GM23338 (cell line): ENCODE results near the gene EFCAB6. TPM values are rescaled to one million over a fixed set of nuclear protein-coding genes. Genes with fewer than 3 reads are reported as not detected.

Source experiments
- ATAC-seq: fragments of 200-7000 bp; cut with Tn5 transposase; 3 replicates; pipeline ENCODE4 v1.9.1; 2020
- DNase-seq: peaks from one replicate; pipeline ENCODE4 v3.0.0-alpha.2; 2015; ENCODE audit warnings: low spot score
- H2AFZ ChIP-seq: fragments of 200-600 bp; sonication (generic); 2 replicates; pipeline ENCODE4 v1.8.0; 2016; ENCODE audit warnings: antibody characterized with exemption, mild to moderate bottlenecking, moderate library complexity
- H3F3A ChIP-seq: fragments of 200-600 bp; sonication (generic); replicated peaks from 2 replicates; pipeline ENCODE4 v1.8.0; 2017; ENCODE audit warnings: antibody characterized with exemption, mixed run types, low read depth
- H3K27ac ChIP-seq: fragments of 200-600 bp; sonication (generic); 2 replicates; pipeline ENCODE4 v1.6.1; 2016; ENCODE audit warnings: low read depth
- H3K27me3 ChIP-seq: fragments of 200-600 bp; sonication (generic); 2 replicates; pipeline ENCODE4 v1.8.0; 2016; ENCODE audit warnings: mild to moderate bottlenecking, mixed run types, moderate library complexity; ENCODE audit not compliant: insufficient read depth
- H3K36me3 ChIP-seq: fragments of 200-600 bp; sonication (generic); 2 replicates; pipeline ENCODE4 v1.8.0; 2016; ENCODE audit warnings: mild to moderate bottlenecking; ENCODE audit not compliant: insufficient read depth
- H3K4me1 ChIP-seq: fragments of 200-600 bp; sonication (generic); 2 replicates; pipeline ENCODE4 v1.8.0; 2016; ENCODE audit warnings: mild to moderate bottlenecking, moderate library complexity; ENCODE audit not compliant: insufficient read depth
- H3K4me2 ChIP-seq: fragments of 200-600 bp; sonication (generic); 2 replicates; pipeline ENCODE4 v1.7.1; 2017; ENCODE audit warnings: mixed run types
- H3K4me3 ChIP-seq: fragments of 200-600 bp; sonication (generic); 2 replicates; pipeline ENCODE4 v1.6.1; 2016; ENCODE audit warnings: mixed run types
- H3K79me2 ChIP-seq: fragments of 200-600 bp; sonication (generic); replicated peaks from 2 replicates; pipeline ENCODE4 v1.8.0; 2017; ENCODE audit warnings: mild to moderate bottlenecking; ENCODE audit not compliant: insufficient read depth
- H3K9me2 ChIP-seq: fragments of 200-600 bp; sonication (generic); 2 replicates; pipeline ENCODE4 v1.8.0; 2017; ENCODE audit not compliant: insufficient read depth
- H4K20me1 ChIP-seq: fragments of 200-600 bp; sonication (generic); replicated peaks from 2 replicates; pipeline ENCODE4 v1.8.0; 2017; ENCODE audit warnings: mild to moderate bottlenecking; ENCODE audit not compliant: insufficient read depth
- H3K27ac Mint-ChIP-seq: 2 replicates; pipeline ENCODE4 v1.8.0; 2020; ENCODE audit warnings: inconsistent platforms, mild to moderate bottlenecking, moderate library complexity, mixed read lengths
- H3K27me3 Mint-ChIP-seq: 3 replicates; pipeline ENCODE4 v1.8.0; 2022; ENCODE audit warnings: low read depth, mild to moderate bottlenecking, moderate library complexity, mixed read lengths, inconsistent platforms; ENCODE audit not compliant: insufficient read depth, poor library complexity
- H3K36me3 Mint-ChIP-seq: 3 replicates; pipeline ENCODE4 v1.8.0; 2021; ENCODE audit warnings: low read depth, mild to moderate bottlenecking, inconsistent platforms, moderate library complexity, mixed read lengths
- H3K4me1 Mint-ChIP-seq: 3 replicates; pipeline ENCODE4 v1.8.0; 2020; ENCODE audit warnings: mild to moderate bottlenecking, inconsistent platforms, mixed read lengths
- H3K4me3 Mint-ChIP-seq: 3 replicates; pipeline ENCODE4 v1.8.0; 2021; ENCODE audit warnings: moderate library complexity, mild to moderate bottlenecking, inconsistent platforms, mixed read lengths
- H3K9me3 Mint-ChIP-seq: 3 replicates; pipeline ENCODE4 v1.8.0; 2020; ENCODE audit warnings: moderate library complexity, mild to moderate bottlenecking, inconsistent platforms, mixed read lengths
- CREB1 ChIP-seq: fragments of 250-450 bp; sonication (Bioruptor Pico); IDR thresholded peaks from 2 replicates; pipeline ENCODE4 v1.5.0; 2020; ENCODE audit warnings: low read depth, mild to moderate bottlenecking, moderate library complexity
- ETS1 ChIP-seq: IDR thresholded peaks from 2 replicates; pipeline ENCODE4 v1.6.1; 2016; ENCODE audit warnings: antibody characterized with exemption
- EZH2 ChIP-seq: fragments of 200-600 bp; sonication (generic); IDR thresholded peaks from one replicate; pipeline ENCODE4 v1.8.0; 2017; ENCODE audit warnings: antibody characterized with exemption, mild to moderate bottlenecking, low read depth; ENCODE audit not compliant: unreplicated experiment
- EZH2phosphoT487 ChIP-seq: fragments of 200-600 bp; sonication (generic); IDR thresholded peaks from one replicate; pipeline ENCODE4 v1.8.1; 2018; ENCODE audit warnings: antibody characterized with exemption; ENCODE audit not compliant: unreplicated experiment
- JUNB ChIP-seq: IDR thresholded peaks from one replicate; pipeline ENCODE4 v1.6.1; 2016; ENCODE audit warnings: antibody characterized with exemption; ENCODE audit not compliant: unreplicated experiment
- NANOG ChIP-seq: IDR thresholded peaks from 2 replicates; pipeline ENCODE4 v1.6.1; 2016; ENCODE audit warnings: antibody characterized with exemption, borderline replicate concordance
- POLR2AphosphoS5 ChIP-seq: IDR thresholded peaks from 2 replicates; pipeline ENCODE4 v1.6.1; 2016; ENCODE audit warnings: antibody characterized with exemption, low read depth
- REST ChIP-seq: IDR thresholded peaks from one replicate; pipeline ENCODE4 v1.6.1; 2018; ENCODE audit warnings: antibody characterized with exemption; ENCODE audit not compliant: unreplicated experiment
- STAT1 ChIP-seq: IDR thresholded peaks from one replicate; pipeline ENCODE4 v1.6.1; 2016; ENCODE audit warnings: antibody characterized with exemption; ENCODE audit not compliant: unreplicated experiment
- ZNF114 ChIP-seq: fragments of 250-450 bp; sonication (Bioruptor Pico); IDR thresholded peaks from 2 replicates; pipeline ENCODE4 v1.5.0; 2020; ENCODE audit warnings: mild to moderate bottlenecking, moderate library complexity
- ZNF331 ChIP-seq: fragments of 250-450 bp; sonication (Bioruptor Pico); IDR thresholded peaks from 2 replicates; pipeline ENCODE4 v1.5.0; 2020; ENCODE audit warnings: low read depth, mild to moderate bottlenecking, moderate library complexity
- ZNF462 ChIP-seq: fragments of 250-450 bp; sonication (Bioruptor Pico); IDR thresholded peaks from 2 replicates; pipeline ENCODE4 v1.5.0; 2020; ENCODE audit warnings: mild to moderate bottlenecking, moderate library complexity
- polyA plus RNA-seq: library from polyadenylated mRNA; unstranded; fragments of >200 nt; fragmentation: Nextera tagmentation; extraction: Ambion mirVana; gene quantifications from 2 replicates; pipeline ENCODE4 v1.2.1, GENCODE V29; 2016
- total RNA-seq: library from RNA; depleted of rRNA; stranded (reverse); fragments of >200 nt; shearing (Covaris generic); gene quantifications from 2 replicates; pipeline ENCODE4 v1.2.3, GENCODE V29; 2014
- TF ChIP-seq, protein P1 (sequence below), 2 experiments: fragments of 200-600 bp in 1 of 2; sonication (generic) in 1 of 2; conservative IDR thresholded peaks; 2 replicates each; pipeline versions ENCODE4 v1.5.1 to v1.6.1; 2016 to 2017; ENCODE audit warnings: antibody characterized with exemption in 2 of 2, low read depth in 2 of 2, mild to moderate bottlenecking in 2 of 2, moderate library complexity in 1 of 2

EFCAB6 gene
- total and polyA plus RNA-seq, 2 experiments from 2014 or later: 1.1 to 1.8 TPM

DNA sequence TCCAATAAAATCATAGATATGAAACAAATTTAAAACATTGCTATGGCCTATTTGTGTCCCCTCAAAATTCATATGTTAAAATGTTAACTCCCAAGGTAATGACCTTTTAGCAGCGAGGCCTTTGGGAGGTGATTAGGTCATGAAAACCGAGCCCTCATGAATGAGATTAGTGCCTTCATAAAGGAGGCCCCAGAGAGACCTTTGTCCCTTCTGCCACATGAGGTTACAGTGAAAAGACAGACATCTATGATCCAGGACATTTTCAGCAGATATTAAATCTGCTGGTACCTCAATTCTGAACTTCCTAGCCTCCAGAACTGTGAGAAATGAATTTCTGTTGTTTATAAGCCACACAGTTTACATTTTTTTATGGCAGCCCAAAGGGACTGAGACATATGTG is 228.6 kb downstream of the EFCAB6 start:
- no peak overlapping the region for H2AFZ ChIP-seq
- H3K27me3 ChIP-seq: no peaks in the 10 kb centered on the region
- Mint-ChIP-seq H3K27ac (no peak overlapping the region), H3K4me3 (no peak overlapping the region), H3K27me3 (peaks cover 7% of the 10 kb centered on the region), H3K9me3 (peaks cover 26% of the 10 kb centered on the region), H3K36me3 (peaks cover 5% of the 10 kb centered on the region; the same call in 2 of the 3 replicates), H3K4me1 (no peaks in the 10 kb centered on the region; the same call in 1 of the 3 replicates)
- H3K4me1 ChIP-seq: peaks cover 16% of the 10 kb centered on the region
- no peaks in the 10 kb centered on the region for H3K36me3 ChIP-seq
- DNase-seq (no peak), ATAC-seq (no peak)
- H4K20me1 ChIP-seq: no peaks in the 10 kb centered on the region
- H3F3A ChIP-seq: no peaks in the 10 kb centered on the region
- TF ChIP-seq ZNF114 (CRISPR knock-in tag) (no peak), NANOG (no peak), ETS1 (no peak), REST (no peak), POLR2AphosphoS5 (no peak), EZH2 (no peak), STAT1 (no peak), ZNF331 (no peak), ZNF462 (no peak), EZH2phosphoT487 (no peak), JUNB (no peak), CREB1 (CRISPR knock-in tag) (no peak)
- TF ChIP-seq, protein P1, sequence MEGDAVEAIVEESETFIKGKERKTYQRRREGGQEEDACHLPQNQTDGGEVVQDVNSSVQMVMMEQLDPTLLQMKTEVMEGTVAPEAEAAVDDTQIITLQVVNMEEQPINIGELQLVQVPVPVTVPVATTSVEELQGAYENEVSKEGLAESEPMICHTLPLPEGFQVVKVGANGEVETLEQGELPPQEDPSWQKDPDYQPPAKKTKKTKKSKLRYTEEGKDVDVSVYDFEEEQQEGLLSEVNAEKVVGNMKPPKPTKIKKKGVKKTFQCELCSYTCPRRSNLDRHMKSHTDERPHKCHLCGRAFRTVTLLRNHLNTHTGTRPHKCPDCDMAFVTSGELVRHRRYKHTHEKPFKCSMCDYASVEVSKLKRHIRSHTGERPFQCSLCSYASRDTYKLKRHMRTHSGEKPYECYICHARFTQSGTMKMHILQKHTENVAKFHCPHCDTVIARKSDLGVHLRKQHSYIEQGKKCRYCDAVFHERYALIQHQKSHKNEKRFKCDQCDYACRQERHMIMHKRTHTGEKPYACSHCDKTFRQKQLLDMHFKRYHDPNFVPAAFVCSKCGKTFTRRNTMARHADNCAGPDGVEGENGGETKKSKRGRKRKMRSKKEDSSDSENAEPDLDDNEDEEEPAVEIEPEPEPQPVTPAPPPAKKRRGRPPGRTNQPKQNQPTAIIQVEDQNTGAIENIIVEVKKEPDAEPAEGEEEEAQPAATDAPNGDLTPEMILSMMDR (conservative IDR thresholded peaks at IDR 0.05; ENCODE audit: low read depth in 2 of 2): no peak
- no peak overlapping the region for H3K4me3 ChIP-seq
- H3K27ac ChIP-seq: no peak overlapping the region
- no peaks in the 10 kb centered on the region for H3K79me2 ChIP-seq
- H3K4me2 ChIP-seq: no peak overlapping the region
- no peaks in the 10 kb centered on the region for H3K9me2 ChIP-seq
